ENCODE results near the gene CYS1.

DNA sequence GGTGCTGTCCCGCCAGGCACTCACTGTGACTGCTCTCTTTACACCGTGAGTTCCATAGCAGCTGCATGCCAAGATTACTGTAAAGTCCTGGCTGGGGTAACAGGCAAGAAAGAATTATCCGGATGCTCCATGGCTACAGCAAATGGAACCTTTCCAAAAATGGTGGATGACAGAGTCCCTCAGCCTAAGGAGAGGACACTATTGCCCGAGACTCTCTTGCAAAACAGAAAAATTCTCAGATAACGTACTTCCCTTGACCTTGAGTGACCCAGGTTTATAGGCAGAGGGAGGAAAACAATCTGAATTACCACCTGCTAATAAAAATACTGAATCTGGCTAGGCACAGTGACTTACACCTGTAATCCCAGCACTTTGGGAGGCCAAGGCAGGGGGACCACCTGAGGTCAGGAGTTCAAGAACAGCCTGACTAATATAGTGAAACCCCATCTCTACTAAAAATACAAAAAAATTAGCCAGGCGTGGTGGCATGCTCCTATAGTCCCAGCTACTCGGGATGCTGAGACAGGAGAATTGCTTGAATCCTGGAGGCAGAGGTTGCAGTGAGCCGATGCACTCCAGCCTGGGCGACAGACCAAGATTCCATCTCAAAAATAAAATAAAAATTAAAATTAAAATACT is 4.5 kb downstream of the CYS1 start:
- TF ChIP-seq POLR2AphosphoS5 (IDR thresholded peaks at IDR 0.05) (no peak), POLR2A (IDR thresholded peaks at IDR 0.05) (no peak), EP300 (IDR thresholded peaks at IDR 0.05; ENCODE audit: low read depth) (no peak)
- TF ChIP-seq, protein P1, sequence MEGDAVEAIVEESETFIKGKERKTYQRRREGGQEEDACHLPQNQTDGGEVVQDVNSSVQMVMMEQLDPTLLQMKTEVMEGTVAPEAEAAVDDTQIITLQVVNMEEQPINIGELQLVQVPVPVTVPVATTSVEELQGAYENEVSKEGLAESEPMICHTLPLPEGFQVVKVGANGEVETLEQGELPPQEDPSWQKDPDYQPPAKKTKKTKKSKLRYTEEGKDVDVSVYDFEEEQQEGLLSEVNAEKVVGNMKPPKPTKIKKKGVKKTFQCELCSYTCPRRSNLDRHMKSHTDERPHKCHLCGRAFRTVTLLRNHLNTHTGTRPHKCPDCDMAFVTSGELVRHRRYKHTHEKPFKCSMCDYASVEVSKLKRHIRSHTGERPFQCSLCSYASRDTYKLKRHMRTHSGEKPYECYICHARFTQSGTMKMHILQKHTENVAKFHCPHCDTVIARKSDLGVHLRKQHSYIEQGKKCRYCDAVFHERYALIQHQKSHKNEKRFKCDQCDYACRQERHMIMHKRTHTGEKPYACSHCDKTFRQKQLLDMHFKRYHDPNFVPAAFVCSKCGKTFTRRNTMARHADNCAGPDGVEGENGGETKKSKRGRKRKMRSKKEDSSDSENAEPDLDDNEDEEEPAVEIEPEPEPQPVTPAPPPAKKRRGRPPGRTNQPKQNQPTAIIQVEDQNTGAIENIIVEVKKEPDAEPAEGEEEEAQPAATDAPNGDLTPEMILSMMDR (IDR thresholded peaks at IDR 0.05), result no peak
